Fibroblast of peridontal ligament (primary cell): ENCODE results near the gene TBC1D22A.

Experiments
- DNase-seq: peaks from one replicate; pipeline ENCODE4 v3.0.0-alpha.2; 2010; ENCODE audit errors: extremely low read depth

The TBC1D22A gene

DNA sequence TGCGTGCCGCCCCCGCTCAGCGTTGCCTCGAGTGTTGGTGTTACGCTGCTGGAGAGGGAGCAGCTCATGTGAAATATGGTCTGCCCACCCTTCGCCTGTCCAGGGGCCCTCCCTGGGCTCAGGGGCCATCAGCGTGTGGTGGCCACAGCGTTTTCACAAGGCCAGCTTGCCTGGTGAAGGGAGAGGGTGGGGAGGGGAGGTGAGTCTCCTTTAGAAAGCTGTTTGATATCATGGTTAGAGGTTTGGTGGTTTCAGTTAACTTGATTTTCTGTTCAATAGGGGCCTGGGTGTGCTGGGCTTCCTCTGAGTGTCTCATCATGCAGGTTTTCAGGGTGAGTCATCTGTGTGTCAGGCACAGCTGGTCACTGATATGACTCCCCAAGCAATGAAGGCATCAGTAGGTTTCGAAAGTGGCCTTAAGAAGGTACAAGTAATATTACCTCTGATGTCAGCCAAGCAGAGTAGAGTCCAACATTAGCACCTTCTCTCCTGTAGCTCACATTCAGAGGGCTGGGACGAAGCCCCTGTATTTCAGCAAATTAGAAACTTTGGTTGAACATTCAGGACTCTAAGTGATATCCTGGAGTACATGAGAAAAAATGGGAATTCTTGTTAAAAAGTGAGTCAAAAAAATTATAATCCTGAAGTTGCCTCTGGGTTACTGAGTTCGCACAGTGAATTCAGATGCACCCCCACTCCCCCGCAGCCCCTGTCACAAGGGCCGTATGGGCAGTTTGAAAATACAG is 172.5 kb downstream of the TBC1D22A start:
- DNase-seq = peak; percentile 77

DNA sequence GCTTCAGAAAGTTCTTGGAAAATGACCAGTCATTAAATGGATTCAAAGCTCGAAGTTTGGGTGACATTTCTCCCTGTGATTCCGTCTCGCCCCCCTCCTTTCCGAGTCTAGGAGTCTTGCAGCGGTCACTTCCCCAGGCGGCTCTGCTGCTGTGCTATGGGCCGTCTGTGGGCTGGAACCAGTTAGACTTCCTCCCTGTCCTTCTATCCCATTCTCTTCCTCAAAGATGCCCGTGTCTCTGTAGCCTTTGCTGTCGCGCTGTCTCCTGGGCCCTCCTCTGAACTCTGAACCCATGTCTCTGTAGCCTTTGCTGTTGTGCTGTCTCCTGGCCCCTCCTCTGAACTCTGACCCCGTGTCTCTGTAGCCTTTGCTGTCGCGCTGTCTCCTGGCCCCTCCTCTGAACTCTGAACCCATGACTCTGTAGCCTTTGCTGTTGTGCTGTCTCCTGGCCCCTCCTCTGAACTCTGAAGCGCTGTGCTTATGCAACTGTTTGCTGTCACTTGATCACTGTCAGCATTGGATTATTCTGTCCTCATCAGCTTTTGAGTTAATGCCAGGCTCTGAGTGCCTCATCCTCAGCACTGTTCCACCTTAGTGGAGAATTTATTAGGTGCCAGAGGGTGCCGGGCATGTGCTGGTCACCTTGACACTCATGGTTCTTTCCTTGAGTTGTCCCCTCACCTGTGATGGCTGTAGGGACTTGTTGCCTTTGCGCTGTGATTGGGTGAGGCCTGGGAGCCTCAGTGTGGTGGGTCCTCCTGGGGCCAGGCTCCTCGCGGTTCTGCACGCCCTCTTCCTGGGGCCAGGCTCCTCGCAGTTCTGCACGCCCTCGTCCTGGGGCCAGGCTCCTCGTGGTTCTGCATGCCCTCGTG is 173.3 kb downstream of the TBC1D22A start:
- DNase-seq = no peak

DNA sequence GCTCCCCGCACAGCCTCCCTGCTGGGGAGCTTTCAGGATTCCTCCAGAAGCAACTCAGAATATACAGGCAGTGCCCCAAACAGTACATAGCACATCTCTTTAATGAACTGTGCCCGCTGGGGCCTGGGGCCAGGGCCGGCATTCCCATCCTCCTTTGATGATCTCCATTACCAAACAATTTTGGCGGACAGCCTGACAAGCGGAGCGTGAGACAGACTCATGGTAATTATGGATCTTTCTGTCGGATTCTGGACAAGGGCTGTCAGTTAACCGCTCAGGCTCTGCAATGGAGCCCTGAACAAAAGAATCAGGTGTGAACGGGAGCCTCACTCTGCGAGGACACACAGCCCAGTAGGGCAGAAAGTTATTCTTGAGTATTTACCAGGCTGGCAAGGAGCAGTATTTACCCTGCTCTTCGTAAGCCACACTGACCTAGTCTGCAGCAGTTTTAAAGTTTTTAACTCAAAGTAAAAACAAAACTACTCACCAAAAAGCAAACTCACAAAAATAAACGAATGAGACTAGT is 174.0 kb downstream of the TBC1D22A start:
- peak; percentile 72 for DNase-seq

DNA sequence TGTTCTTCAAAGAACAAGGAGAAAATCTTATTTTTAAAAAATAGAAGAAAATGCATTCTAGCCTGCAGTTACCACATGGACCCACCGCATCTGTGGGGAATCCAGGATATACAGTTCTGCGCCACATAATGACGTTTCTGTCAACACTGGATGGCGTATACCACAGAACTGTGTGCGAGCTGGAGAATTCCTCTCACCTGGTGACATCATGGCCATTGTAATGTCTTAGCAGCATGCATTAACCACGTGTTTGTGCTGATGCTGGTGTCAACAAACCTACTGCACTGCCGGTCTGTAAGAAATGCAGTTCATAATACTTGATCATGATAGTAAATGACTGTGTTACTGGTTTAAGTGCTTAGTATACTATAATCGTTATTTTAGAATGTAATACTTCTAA is 174.7 kb downstream of the TBC1D22A start:
- DNase-seq = no peak

DNA sequence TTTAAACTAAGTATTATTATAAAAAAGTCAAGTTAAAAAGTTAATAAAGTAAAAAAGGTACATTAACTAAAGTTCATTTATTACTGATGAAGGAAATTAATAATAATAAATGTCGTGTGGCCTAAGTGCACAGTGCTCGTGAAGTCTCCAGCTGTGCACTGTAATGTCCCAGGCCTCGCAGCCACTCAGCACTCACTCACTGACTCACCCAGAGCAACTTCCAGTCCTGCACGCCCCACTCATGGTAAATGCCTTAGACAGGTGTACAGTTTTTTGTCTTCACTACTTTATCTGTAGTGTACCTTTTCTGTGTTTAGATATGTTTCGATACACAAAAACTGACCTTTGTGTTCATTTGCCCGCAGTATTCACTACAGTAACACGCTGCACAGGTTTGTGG is 175.5 kb downstream of the TBC1D22A start:
- DNase-seq = no peak

DNA sequence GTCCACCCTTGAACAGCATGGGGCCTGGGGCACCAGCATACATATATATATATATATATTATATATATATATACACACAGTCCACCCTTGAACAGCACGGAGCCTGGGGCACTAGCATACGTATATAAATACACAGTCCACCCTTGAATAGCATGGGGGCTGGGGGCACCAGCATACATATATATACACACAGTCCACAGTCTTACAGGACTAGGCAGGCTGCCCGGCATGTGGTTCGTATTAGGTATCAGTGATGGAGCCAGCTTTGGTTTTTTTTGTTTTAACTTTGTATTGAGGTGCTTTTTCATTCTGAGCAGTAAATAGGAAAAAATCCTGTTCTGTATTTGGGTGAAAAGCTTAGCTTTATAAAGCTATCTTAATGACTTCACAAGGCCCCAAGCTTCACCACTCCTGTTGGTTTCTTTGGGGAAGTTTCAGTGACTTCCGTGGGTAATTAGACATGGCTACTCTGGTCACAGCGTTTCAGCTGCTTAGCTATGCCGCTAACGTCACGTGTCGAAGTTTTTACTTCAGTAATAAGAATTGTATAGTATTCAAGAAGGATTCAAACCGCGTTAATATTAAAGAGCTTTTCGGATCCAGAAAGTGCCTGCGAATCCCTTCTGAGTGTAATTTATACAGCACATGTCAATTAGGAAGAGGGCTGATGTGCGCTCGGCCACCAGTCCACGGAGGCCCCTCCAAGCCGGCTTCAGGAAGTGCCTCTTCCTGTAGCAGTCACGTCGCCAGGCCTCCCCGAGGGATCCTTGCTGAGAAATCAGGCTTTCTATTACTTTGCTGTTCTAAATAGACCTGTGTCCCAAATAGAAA is 179.7 kb downstream of the TBC1D22A start:
- DNase-seq = peak; percentile 74

DNA sequence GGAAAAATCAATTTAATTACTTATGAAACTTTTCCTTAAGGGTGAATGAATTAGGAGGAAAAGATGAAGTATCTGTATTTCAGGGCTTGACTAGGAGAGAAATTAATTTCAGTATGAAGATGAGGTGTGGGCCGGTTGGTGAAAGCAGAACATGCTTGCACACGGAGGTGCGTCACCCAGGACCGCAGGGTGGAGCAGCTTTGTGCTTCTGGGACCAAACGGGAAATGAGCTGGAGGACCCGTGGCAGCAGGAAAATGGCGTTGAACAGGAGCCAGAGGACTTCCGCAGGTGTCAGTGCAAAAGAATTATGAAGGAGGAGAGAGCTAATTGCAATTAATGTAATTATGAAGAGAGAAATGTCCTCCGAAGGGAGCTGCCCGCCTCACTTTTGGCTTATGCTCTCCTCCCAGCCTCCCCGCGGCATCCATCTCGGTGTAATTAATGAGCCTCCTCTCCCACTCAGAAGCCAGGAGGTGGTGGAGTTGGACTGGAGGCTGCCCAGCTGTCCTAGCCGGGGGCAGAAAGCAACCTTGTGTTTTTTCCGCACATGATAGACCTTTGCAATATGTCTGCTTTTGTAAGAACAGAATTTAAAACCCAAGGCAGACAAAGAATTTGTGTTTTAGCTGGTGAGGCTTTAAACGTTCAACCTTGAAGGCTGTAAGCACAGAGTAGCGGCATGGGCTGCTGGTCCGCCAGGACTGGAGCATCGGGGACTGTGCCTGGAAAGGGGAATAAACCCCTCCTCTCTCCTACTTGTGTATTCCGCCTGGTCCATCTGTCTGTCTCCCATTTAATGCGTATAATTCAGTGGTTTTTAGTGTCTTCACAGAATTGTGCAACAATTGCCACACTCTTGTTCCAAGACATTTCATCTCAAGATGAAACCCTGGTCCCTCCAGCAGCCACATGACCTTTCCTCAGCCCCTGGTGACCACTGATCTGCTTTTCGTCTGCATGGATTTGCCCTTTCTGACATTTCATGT is 180.6 kb downstream of the TBC1D22A start:
- DNase-seq = no peak

DNA sequence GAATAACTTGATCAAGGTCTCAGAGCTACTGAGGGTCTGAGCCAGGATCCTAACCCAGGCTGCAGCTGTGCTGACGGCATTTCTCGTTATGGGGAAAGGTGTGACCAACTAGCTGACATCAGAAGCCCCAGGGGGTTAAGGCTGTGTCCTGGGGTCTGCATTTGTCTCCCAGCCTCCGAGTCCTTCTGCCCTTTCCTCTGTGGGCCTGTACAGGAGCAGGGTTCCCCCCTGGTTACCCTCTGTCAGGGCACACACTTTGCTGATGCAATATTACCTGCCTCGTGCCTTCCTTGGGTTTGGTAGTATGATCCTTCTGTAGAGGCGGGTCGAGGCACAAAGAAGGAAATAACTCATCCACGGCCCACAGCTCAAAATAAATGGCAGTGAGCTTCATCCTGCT is 183.0 kb downstream of the TBC1D22A start:
- no peak for DNase-seq

DNA sequence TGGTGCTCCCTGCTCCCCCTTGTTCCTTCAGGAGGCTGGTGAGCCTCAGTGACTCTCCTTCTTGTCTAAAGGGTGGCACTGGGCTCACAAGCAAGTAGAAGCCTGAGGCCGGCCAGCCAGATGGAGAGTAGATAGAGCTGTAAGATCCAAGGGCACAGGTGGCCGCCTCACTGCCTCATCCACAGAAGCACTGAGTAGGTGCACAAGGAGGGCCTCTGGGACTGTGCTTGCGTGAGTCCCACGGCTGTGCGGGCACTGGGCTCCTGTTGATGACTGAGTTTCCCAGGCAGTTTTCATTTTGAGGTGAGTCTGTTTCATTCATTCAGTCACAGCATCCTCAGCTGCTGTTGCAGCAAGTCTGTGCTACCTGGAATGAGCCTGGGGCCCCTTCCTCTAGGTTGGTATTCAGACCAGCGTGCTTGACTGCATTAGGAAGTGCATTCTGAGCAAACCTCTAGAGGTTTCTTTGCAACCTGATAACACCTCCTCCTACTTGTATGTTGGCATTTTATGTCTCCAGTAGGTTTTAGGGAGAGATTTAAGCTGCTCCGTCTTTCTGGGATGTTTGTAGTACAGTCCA is 184.0 kb downstream of the TBC1D22A start:
- DNase-seq = no peak

DNA sequence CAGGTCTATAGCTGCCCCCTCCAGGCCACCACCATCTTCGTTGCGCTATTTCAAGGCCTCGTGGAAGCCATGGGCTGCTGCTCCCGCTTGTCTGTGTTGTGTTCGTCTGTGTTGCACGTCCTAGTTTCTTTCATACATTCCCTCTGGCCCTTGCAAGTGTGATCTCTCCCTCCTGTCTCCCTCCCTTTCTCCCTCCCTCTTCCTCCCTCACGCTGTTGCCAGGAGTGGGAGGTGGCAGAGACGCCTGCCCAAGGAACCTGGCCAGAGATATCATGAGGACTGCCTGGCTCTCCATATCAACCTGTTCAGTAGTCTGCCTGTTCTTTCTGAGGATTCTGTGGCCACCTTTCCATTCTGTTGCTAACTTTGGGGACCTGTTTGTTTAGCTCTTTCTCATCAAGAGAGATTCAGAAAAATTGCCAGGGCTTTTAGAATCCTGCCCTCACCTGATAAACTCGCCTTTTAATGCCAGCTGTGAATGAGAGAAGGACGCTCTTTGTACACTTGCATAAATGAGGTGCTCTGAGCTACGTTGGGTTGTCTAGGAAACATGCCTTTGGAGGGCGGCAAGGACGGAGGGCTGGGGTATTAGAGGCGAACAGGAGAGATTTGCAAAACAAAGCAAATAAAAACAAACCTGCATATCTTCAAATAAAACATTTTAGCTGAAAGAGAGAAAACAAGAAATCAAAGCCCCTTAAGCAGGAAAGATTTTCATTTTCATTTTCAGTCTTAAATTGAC is 185.2 kb downstream of the TBC1D22A start:
- no peak for DNase-seq

DNA sequence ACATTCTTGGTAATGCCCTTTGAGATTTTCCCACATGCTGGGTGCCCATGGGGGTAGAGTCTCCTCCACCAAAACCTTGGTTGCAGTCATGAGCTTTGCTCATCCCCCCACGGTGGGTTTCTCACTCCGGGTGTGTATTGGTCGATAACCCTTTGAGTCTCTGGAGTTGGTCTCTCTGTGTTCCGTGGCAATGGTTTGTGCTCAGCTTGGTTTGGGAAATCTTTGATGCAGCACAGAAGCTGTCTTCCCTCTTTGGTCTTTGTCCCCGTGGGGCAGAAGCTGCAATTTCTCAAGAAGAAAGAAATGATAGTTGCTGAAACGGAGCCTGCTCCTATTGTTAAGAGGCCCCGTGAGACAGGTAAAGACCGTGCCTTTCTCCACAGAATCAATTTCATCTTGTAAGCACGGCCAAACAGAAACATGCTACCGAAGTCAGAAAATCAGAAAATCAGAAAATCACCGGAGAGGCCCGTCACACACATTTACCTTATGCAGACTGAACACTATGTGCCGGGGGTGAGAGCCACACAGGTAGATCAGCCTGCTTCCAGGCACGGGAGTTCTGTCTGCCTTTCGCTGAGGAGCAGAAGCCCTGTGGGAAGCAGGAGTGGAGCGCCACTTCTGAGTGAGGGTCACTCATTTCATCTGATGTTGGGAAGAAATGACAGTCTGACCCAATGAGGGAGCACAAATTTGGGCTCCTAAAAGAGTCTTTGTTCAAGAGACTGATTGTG is 186.1 kb downstream of the TBC1D22A start:
- no peak for DNase-seq

DNA sequence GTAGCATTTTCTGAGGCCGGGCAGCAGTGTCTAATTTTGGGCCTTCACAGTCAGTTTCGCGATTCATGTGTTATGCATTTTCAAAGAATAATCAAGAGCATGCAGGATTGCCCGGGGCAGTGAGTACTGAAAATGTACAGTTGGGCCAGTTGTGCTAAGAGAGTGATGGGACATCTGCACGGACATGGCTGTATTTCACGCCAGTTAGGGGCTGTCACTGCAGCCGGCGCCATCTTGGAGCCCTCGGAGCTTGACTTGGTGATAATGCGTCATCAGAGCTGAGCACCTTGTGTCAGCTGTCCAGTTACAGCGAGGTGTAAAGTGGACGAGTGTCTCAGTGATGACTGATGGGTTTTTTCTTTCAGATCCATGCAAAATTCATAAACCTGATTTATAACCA is 188.9 kb downstream of the TBC1D22A start:
- DNase-seq = no peak

DNA sequence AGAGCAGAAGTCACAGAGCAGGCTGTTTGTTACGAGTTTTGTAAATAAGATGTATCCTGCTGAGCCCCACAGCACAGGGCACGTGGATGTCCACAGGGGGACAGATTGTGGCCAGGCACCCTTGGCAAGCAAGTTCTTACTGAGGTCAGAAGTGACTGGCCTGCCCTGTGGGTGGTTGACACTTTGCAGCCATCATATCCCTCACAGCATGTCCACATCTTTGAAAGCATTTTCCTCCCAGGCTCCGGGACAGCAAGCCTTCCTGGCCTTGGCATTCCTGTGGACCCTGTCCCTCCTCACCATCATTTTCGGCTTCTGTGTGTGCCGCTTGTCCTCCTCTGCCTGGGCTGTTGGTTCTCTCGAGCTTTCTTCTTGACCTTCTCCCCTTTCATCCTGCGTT is 189.5 kb downstream of the TBC1D22A start:
- no peak for DNase-seq

DNA sequence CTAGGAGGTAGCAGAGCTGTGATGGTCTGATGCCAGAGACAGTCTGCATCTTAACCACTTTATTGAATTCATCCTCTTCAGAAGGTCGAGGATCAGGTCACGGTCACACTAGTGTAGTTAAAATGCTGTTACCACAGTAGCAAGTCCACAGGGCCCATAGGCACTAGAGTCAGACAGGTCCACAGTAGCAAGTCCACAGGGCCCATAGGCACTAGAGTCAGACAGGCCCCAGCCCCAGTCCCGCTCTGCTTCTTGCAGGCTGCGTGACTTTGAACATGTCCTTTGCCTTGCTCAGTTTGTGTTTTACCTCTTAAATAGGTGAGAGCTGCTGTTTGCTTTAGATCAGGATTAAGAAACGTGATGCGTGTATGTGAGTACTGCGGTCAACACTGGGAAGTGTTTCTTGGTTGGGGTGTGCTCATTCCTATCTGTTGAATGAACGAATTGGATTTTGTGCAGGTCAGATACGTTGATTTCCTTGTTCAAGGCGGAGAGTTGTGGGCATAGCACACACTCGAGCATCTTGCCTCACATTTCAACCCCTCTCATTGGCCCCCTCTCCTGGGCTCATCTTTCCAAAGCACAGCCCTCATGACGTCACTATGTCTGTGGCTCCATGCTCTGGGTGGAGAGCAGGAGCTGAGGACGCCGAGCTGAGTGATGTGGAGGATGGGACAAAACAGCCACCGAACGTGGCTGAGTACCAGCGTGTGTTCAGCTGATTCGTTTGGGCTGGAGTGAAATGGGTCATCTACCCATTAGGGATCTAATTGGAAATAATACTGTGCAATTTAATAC is 191.7 kb downstream of the TBC1D22A start:
- no peak for DNase-seq

DNA sequence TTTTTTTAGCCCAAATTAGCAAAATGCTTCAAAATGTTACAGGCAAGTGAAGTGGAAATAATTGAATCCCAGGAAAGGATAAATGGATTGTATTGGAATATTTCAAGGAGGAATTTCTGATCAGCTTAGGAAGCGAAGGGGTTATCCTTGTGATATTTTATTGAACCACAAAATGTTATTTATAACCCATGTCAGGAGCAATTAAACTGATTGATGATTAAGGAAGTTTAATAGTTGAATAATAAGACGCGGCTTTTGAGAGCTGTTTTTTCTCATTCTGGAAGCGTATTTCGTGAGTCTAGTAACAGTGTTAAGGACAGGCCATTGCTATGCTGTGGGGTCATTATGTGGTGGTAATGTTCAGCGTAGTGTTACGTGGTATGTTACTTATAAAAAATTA is 192.3 kb downstream of the TBC1D22A start:
- no peak for DNase-seq

DNA sequence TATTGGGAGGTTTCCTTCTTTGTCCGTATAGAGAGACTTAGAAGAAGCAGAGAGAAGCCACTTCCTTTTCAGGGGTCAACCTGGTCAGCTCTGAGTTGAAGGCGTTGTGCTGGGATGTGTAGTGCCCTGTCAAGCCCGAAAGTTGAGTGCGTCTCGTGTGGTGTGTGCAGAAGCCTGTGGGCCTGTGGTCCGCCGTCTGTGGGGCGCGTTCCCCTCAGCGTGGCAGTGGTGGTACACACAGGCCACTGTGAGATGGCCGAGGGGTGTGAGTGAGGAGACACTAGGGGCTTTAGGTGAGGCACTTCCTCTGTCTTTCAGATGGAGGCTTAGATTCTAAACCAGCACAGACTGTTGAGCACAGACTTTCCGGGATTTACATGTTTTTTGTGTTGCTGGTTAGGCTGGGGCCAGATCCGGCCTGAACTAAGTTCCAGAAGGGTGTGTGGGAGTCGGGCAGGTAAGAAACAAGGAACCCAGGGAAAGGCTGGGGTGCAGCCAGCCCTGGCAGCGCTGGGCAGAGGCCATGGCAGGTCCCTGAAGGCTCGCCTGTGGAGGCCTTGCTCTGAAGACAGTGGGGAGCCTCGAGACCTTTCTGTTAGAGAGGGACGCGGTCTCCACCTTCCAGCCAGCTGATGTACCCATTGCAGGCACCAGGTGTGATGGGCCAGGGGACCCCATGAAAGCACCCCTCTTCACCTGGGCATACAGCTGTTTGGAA is 194.2 kb downstream of the TBC1D22A start:
- no peak for DNase-seq

DNA sequence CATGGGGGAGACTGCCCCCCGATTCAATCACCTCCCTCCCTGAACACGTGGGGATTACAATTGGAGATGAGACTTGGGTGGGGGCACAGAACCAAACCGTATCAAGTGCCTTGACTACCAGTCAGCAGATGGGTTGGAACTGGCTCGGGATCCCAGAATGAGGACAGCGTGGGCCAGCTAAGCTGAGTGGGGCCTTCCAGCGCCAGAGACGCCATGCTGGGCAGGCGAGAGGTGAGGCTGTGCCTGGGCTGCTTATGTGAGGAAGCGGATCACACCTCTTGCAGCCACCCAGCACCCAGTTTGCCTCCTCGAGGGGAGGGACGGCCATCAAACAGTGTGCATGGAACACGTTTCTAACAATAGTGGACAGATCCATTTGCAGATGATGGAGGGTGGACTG is 195.1 kb downstream of the TBC1D22A start:
- no peak for DNase-seq

DNA sequence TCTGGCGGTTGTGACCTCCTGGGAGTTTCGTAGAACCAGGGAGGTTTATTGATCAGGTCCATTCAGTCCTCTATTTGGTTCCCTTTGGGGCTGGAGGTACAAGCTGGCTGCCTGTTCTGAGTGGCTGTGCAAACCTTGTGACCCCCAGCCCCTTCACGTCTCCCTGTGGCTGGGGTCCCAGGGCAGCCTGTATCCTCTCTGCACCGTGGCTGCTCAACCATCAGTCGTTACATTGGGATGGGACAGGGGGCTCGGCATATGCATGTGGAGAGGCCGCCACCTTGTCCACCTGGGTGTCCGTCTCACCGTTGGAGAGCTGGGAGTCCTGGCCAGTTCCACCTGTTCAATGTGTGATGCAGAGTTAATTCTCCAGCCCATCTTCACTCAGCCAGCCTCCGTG is 195.7 kb downstream of the TBC1D22A start:
- no peak for DNase-seq
